ENCODE results near the gene ATXN3.

DNA sequence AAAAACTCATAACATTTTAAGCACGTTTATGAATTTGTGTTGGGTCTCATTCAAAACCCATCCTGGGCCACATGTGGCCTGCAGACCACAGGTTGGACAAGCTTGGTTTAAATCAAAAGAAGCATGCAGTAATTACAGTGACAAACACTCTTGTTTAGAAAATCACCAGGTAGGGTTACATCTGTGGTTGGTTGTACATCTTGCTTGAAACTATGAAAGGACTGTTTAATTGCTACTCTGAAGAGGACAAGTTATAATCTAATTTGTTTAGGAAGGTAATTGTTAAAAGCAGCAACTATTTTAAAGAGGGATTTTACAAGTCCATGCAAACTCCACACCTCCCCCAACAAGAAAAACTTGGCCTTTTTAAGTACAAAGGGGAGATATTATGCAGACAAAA is 70.5 kb downstream of the ATXN3 start:
- TF ChIP-seq, protein P1, sequence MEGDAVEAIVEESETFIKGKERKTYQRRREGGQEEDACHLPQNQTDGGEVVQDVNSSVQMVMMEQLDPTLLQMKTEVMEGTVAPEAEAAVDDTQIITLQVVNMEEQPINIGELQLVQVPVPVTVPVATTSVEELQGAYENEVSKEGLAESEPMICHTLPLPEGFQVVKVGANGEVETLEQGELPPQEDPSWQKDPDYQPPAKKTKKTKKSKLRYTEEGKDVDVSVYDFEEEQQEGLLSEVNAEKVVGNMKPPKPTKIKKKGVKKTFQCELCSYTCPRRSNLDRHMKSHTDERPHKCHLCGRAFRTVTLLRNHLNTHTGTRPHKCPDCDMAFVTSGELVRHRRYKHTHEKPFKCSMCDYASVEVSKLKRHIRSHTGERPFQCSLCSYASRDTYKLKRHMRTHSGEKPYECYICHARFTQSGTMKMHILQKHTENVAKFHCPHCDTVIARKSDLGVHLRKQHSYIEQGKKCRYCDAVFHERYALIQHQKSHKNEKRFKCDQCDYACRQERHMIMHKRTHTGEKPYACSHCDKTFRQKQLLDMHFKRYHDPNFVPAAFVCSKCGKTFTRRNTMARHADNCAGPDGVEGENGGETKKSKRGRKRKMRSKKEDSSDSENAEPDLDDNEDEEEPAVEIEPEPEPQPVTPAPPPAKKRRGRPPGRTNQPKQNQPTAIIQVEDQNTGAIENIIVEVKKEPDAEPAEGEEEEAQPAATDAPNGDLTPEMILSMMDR (optimal IDR thresholded peaks at IDR 0.05 in 1 of 3, IDR thresholded peaks at IDR 0.05 in 1 of 3, conservative IDR thresholded peaks at IDR 0.05 in 1 of 3; ENCODE audit: extremely low read depth in 1 of 3, insufficient read depth in 2 of 3, low read length in 3 of 3) = no peak
- TF ChIP-seq EZH2 (IDR thresholded peaks at IDR 0.05; ENCODE audit: low read length) = no peak

Data from keratinocyte (primary cell).